HG03025 (cell line): Measurements from ENCODE around the gene NR1D2.
"Not testable (repeated sequence)": the region's sequence is repeated elsewhere in the genome, so short reads cannot be mapped to it uniquely, and the experiment has no call there.

Experiments
- ATAC-seq: cut with Tn5 transposase; IDR thresholded peaks from one replicate; pipeline ENCODE4 v1.9.1; 2021; ENCODE audit warnings: mild to moderate bottlenecking, moderate library complexity; ENCODE audit not compliant: unreplicated experiment, low FRiP score

Gene NR1D2

DNA sequence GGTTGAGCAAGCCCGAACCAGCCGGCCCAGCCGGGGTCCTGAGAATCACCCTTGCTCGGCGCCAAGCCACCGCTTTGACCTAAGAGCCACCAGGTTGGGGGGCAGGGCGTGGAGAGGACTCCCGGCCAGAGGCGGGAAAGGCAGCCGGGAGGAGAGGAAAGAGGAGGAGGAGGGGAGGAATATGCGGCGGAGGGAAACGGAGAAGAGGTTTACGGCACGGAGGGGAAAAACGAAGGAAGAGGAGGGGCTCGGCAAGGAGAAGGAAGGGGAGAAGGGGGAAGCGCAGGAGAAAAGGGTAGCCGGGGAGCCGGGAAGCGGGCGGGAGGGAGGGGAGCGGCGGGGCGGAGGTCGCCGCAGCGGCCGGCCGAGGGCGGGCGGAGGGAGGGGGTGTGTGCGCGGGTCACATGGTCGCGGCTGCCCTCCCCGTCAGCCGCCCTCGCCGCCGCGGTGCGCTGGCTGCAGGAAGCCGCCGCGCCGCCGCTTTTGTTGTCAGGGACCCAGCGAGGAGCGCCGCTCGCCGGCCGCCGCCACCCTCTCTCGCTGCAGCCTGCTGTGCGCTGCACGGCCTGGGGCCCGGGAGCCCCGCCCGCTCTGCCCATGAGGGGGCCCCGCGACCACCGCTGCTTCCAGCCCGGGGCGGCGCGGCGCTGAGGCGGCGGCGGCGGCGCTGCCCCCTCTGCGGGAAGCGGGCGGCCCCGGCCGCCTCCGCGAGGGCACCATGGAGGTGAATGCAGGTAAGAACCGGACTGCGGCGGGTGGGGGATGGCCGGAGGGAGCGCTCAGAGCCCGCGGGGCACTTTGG lies at the start of gene NR1D2:
Gene NR1D2 (plus strand): TSS at position 426 of the 802 bp plus-strand sequence. CDS start 293 bp downstream, at position 719.
- peak; percentile 66 for ATAC-seq

DNA sequence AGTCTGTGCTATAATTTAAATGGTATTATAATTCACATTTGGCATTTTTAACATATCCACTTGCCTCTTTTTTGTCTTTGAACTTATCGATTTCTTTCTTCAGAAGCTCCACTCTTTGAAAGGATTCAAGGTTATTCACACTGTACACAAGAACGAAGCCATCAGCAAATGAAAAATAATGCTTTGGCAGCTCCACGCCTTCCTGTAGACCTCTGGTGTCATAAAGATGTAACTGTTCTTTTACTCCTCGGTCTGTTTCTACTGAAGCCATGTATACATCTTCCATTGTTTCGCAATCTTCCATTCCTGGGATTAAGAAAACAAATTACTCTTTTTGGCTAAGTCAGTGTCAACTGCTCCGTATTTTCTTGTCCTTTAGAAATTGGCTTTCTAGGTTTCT lies 44.3 kb upstream of the NR1D2 start:
- ATAC-seq: no peak

DNA sequence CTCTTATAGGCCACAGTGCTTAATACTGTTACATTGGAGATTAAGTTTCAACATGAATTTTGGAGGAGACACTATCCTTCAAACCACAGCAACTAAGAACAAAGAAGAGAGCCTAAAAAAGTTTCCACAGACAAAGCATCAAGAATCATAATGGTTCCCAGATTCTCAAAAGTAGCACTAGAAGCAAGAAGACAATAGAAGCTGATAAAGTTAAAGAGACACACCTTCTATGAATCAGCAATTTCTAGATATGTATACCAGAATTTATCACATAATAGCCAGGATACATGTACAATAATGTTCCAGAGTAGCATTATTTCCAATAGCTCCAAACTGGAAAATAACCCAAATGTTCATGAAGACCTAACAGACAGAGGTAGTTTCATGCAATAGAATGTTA lies 40.5 kb upstream of the NR1D2 start:
- no peak for ATAC-seq

DNA sequence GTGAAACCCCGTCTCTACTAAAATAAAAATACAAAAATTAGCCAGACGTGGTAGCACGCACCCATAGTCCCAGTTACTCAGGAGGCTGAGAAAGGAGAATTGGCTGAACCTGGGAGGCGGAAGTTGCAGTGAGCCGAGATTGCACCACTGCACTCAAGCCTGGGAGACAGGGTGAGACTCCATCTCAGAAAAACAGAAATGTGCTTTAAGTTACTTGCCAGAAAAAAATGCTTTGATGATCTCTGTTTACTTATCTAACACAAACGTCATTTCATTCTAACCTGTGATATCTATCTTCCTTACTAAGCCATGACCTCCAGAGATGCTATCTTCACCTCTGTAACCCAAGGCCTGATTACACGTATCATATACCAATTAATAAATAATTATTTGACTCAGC lies 35.7 kb upstream of the NR1D2 start:
- no peak for ATAC-seq

DNA sequence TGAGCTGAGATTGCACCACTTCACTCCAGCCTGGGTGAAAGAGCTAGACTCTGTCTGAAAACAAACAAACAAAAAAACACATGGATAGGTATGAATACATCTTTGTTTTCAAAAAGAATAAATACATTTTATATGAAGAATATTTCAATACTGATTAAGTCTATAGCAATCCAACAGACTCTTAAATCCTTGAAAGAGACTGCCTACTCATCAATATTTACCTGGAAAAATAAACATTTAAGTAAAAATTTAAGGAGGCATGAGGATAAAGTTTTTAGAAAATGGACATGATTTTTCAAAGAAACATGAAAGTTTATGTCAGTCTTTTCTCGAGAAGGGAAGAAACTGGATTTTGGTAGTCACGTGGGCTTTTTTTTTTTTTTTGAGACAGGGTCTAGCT lies 33.7 kb upstream of the NR1D2 start:
- no peak for ATAC-seq

- not testable (repeated sequence) for ATAC-seq
Observed at GRCh38 chr3:23912335-23912734, 32.8 kb upstream of the NR1D2 start.

- ATAC-seq: no peak
Observed at GRCh38 chr3:23913182-23913581, 31.9 kb upstream of the NR1D2 start.

DNA sequence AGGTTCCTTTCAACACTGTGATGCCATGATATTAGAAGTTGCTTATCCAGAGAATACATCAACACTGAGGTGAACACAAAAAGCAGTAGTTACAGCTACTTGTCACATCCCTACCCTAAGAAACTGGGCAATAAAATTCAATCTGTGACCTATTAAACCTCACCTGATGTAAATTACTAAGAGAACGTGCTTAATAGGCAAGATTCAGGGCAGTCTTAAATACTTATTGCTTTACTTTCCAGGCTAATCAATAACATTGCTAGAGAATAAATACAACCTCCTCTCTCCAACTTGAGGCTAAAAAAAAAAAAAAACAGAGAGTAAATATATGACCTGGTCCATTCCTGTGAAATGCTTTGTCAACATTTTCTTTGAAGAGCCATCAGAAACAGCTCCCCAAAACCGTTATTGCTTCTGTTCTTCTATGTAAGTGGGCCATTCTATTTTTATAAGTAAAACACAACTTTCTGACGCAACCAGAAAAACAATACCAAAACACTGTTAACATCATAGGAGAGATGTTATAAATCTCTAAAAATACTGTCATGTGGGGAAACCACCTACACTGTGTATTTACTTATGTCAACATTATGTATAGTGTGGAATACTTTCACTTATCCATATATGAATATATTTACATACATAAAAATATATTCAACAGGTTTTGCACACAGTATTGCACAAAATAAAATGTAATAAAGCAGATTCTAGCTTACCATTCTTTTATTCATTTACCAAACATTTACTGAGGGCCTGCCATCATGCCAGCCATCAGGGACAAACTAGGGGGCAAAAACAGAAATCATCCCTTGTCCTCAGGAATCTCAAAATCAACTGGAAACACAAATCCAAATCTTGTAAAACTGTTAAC lies 31.0 kb upstream of the NR1D2 start:
- no peak for ATAC-seq

DNA sequence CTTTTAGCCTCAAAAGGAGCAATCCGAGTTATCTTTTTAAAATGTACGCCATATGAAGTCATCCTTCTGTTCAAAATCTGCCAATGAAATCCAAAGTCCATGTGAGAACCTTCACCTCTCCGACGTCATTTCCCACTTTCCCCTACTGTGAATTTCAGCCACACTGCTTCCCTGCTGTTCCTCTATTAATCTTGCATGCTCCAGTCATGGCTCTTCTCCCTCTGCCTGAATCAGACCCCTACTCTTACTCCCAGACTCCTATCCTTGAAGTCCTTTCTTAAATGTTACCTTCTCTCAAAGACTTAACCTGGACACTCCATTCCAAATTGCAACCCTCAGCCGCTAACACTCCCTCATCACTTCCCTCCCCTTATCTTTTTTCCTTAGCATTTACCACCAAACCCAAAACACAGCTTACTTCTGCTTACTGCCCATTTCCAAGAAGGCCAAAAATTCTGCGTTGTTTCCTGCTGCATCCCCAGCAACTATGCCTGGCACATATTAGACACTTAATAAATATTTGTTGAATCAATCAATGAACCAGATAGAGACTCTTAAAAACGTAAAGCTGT lies 29.5 kb upstream of the NR1D2 start:
- ATAC-seq: no peak

- ATAC-seq: peak; percentile 39
Observed at GRCh38 chr3:23916152-23916885, 28.8 kb upstream of the NR1D2 start.

- peak; percentile 92 for ATAC-seq
Observed at GRCh38 chr3:23916886-23917678, 28.0 kb upstream of the NR1D2 start, which contains the start of the genes NKIRAS1 and RPL15. Gene NKIRAS1 (minus strand): TSS chr3:23916990. CDS start chr3:23910904, 6,086 bp downstream. Gene RPL15 (plus strand): TSS chr3:23917132. CDS start chr3:23917860, 728 bp downstream.

DNA sequence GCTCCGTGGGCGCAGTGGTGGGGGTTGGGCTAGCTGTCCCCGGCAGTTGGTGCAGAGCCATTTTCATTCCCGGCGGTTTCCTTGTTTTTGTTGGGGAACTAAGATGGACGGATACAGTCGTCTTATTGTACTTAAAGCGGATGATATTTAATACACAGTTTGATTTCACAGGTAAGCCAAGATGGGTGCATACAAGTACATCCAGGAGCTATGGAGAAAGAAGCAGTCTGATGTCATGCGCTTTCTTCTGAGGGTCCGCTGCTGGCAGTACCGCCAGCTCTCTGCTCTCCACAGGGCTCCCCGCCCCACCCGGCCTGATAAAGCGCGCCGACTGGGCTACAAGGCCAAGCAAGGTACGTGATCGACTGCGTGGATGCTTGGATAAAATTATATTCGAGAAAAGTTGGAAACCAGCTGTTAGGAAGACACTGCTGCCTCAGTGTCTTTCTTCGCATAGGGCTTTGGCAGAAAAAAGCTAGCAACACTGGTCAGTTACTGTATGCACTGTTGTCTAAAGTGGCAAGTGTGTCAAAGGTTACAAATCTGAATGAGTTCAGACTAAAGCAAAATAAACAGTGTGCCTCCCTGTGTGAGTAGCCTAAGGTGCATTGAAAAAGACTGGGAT lies 27.3 kb upstream of the NR1D2 start:
- ATAC-seq: not testable (repeated sequence)

DNA sequence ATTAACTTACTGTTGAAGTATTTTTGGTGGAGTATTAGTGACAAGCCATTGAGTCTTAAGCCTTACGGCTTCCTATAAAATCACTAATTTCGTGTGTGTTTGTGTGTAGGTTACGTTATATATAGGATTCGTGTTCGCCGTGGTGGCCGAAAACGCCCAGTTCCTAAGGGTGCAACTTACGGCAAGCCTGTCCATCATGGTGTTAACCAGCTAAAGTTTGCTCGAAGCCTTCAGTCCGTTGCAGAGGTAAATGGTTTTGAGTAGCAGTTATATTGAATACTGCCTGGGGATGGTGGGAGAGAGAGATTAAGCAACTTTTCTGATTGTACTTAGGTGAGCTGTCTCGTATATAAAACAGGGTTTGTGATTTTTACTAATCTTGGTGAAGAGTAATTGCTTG lies 26.8 kb upstream of the NR1D2 start:
- ATAC-seq: not testable (repeated sequence)

- no peak for ATAC-seq
Observed at GRCh38 chr3:23919628-23920027, 25.5 kb upstream of the NR1D2 start.

- no peak for ATAC-seq
Observed at GRCh38 chr3:23920151-23920655, 24.9 kb upstream of the NR1D2 start.

DNA sequence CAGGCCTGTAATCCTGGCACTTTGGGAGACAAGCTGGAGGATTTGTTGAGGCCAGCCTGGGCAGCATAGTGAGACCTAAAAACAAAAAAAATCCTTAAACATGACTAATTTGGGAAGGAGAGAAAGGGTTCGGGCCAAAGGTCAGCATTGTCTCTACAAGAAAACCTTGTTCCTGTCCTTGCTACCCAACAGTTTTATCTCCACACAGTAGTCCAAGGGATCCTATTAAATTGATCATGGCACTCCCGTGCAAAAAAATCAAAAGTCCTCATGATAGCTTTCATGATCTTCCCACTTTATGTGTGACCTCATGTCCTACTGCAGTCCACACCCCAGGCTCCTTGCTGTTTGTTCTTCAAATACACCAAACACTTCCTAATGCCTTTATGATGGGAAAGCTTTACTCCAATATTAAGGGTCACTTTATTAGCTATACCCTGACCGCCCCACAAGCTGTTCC lies 24.0 kb upstream of the NR1D2 start:
- no peak for ATAC-seq

DNA sequence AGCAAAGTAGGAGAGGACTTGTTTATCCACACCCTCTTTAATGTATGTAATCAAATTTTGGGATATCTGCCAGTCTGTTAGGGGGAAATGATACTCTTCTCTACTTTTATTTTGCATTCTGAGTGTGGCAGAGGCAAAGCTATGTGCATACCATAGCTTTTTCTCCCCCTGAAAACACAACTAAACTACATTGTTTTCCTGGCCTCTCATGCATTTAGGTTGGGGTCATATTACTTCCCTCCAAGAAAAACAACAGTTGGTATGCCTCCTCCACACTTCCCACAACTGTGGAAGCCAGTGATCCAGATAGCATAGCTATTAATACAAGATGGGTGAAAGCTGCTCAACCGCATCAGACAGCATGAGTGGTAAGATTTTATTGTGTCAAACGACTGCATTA lies 21.3 kb upstream of the NR1D2 start:
- no peak for ATAC-seq

DNA sequence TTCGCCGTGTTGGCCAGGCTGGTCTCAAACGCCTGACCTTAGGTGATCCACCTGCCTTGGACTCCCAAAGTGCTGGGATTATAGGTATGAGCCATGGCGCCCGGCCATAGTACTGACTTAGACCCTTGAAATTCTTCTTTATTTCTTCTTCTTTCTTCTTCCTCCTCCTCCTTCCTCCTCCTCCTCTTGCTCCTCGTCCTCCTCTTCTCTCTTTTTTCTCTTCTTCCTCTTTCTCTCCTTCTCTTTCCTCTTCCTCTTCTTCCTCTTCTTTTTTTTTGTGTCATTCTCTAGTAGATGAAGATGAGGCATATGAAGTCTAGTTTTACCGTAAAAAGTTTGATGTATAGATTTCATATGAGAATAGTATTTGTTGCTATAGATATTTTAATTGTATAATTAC lies 18.8 kb upstream of the NR1D2 start:
- no peak for ATAC-seq

GRCh38 chr3:23926736-23927135 lies 18.4 kb upstream of the NR1D2 start:
- no peak for ATAC-seq
